H9 (cell line): ENCODE measurements around the gene KCNH2. TPM values are rescaled to one million over a fixed set of nuclear protein-coding genes. Genes with fewer than 3 reads are reported as not detected.
"Not testable (repeated sequence)": the region's sequence is repeated elsewhere in the genome, so short reads cannot be mapped to it uniquely, and the experiment has no call there.

Experiments used
- DNase-seq: peaks from one replicate; pipeline ENCODE4 v3.0.0-alpha.2; 2017
- H2AFZ ChIP-seq: one replicate; pipeline ENCODE4 v1.6.1; 2013; ENCODE audit warnings: mild to moderate bottlenecking, low read length, control low read depth, moderate library complexity
- H2AK5ac ChIP-seq: 2 replicates; pipeline ENCODE4 v1.6.1; 2013; ENCODE audit warnings: low read length, control low read depth, mixed read lengths; ENCODE audit not compliant: insufficient read length
- H2BK120ac ChIP-seq: one replicate; pipeline ENCODE4 v1.6.1; 2013; ENCODE audit warnings: low read depth, mild to moderate bottlenecking, low read length, control low read depth, inconsistent platforms; ENCODE audit not compliant: poor library complexity, severe bottlenecking
- H2BK12ac ChIP-seq: 2 replicates; pipeline ENCODE4 v1.6.1; 2013; ENCODE audit warnings: low read length, control low read depth, mixed read lengths, low read depth; ENCODE audit not compliant: insufficient read length
- H2BK15ac ChIP-seq: 2 replicates; pipeline ENCODE4 v1.6.1; 2013; ENCODE audit warnings: low read depth, low read length, control low read depth
- H2BK20ac ChIP-seq: one replicate; pipeline ENCODE4 v1.6.1; 2013; ENCODE audit warnings: low read depth, mild to moderate bottlenecking, low read length, control low read depth, inconsistent platforms; ENCODE audit not compliant: poor library complexity, severe bottlenecking
- H2BK5ac ChIP-seq: 2 replicates; pipeline ENCODE4 v1.6.1; 2013; ENCODE audit warnings: low read length, control low read depth, mixed read lengths; ENCODE audit not compliant: insufficient read length
- H3K14ac ChIP-seq: 2 replicates; pipeline ENCODE4 v1.6.1; 2013; ENCODE audit warnings: low read length, control low read depth; ENCODE audit not compliant: insufficient read depth
- H3K18ac ChIP-seq: 2 replicates; pipeline ENCODE4 v1.6.1; 2013; ENCODE audit warnings: low read depth, mild to moderate bottlenecking, mixed read lengths, low read length, control low read depth; ENCODE audit not compliant: insufficient read length
- H3K23ac ChIP-seq: 2 replicates; pipeline ENCODE4 v1.6.1; 2013; ENCODE audit warnings: low read length, control low read depth, mixed read lengths, low read depth; ENCODE audit not compliant: insufficient read length
- H3K23me2 ChIP-seq: 2 replicates; pipeline ENCODE4 v1.6.1; 2013; ENCODE audit warnings: low read depth, mild to moderate bottlenecking, mixed read lengths, low read length, control low read depth; ENCODE audit not compliant: insufficient read length, poor library complexity, severe bottlenecking
- H3K27ac ChIP-seq: 2 replicates; pipeline ENCODE4 v1.5.1; 2013; ENCODE audit warnings: low read length, control low read depth, mixed read lengths, low read depth; ENCODE audit not compliant: insufficient read length
- H3K27me3 ChIP-seq: 2 replicates; pipeline ENCODE4 v1.6.1; 2013; ENCODE audit warnings: low read length, control low read depth, inconsistent platforms; ENCODE audit not compliant: insufficient read depth
- H3K4ac ChIP-seq: 2 replicates; pipeline ENCODE4 v1.6.1; 2013; ENCODE audit warnings: low read depth, mild to moderate bottlenecking, control low read depth, inconsistent platforms, low read length, moderate library complexity
- H3K4me1 ChIP-seq: 2 replicates; pipeline ENCODE4 v1.6.1; 2013; ENCODE audit warnings: low read length, control low read depth, inconsistent platforms; ENCODE audit not compliant: insufficient read depth
- H3K4me2 ChIP-seq: 2 replicates; pipeline ENCODE4 v1.6.1; 2013; ENCODE audit warnings: low read length, control low read depth, mixed read lengths; ENCODE audit not compliant: insufficient read length, insufficient read depth
- H3K56ac ChIP-seq: 2 replicates; pipeline ENCODE4 v1.6.1; 2013; ENCODE audit warnings: low read depth, mild to moderate bottlenecking, mixed read lengths, low read length, control low read depth; ENCODE audit not compliant: insufficient read length
- H3K79me1 ChIP-seq: 2 replicates; pipeline ENCODE4 v1.6.1; 2013; ENCODE audit warnings: low read depth, mild to moderate bottlenecking, moderate library complexity, low read length, control low read depth, inconsistent platforms; ENCODE audit not compliant: insufficient read depth, poor library complexity, severe bottlenecking
- H3K79me2 ChIP-seq: 2 replicates; pipeline ENCODE4 v1.6.1; 2013; ENCODE audit warnings: low read length, control low read depth, inconsistent platforms; ENCODE audit not compliant: insufficient read depth
- H3K9ac ChIP-seq: 2 replicates; pipeline ENCODE4 v1.6.1; 2013; ENCODE audit warnings: low read length, control low read depth, mixed read lengths; ENCODE audit not compliant: insufficient read length; ENCODE audit errors: extremely low read depth
- H3K9me3 ChIP-seq: one replicate; pipeline ENCODE4 v1.6.1; 2013; ENCODE audit warnings: low read depth, low read length, inconsistent platforms; ENCODE audit not compliant: control insufficient read depth
- H3T11ph ChIP-seq: one replicate; pipeline ENCODE4 v1.6.1; 2013; ENCODE audit warnings: mild to moderate bottlenecking, low read length, control low read depth, inconsistent platforms
- H4K20me1 ChIP-seq: one replicate; pipeline ENCODE4 v1.6.1; 2013; ENCODE audit not compliant: control insufficient read depth, insufficient read length, insufficient read depth
- H4K5ac ChIP-seq: 2 replicates; pipeline ENCODE4 v1.6.1; 2013; ENCODE audit warnings: low read depth, mild to moderate bottlenecking, mixed read lengths, low read length, control low read depth; ENCODE audit not compliant: insufficient read length
- H4K8ac ChIP-seq: replicated peaks from 2 replicates; pipeline ENCODE4 v1.6.1; 2013; ENCODE audit warnings: low read length, control low read depth, mixed read lengths, low read depth; ENCODE audit not compliant: insufficient read length
- H4K91ac ChIP-seq: 2 replicates; pipeline ENCODE4 v1.6.1; 2013; ENCODE audit warnings: low read depth, mild to moderate bottlenecking, moderate library complexity, mixed read lengths, low read length, control low read depth; ENCODE audit not compliant: insufficient read length
- H3K27ac Mint-ChIP-seq, 3 experiments: 2 replicates in 2 of 3; 3 replicates in 1 of 3; pipeline ENCODE4 v1.8.0; 2020 to 2021; ENCODE audit warnings: mixed read lengths in 3 of 3, mild to moderate bottlenecking in 1 of 3, moderate library complexity in 1 of 3
- H3K27me3 Mint-ChIP-seq: 2 replicates; pipeline ENCODE4 v1.8.0; 2021; ENCODE audit warnings: low read depth, mild to moderate bottlenecking, moderate library complexity, mixed read lengths
- H3K36me3 Mint-ChIP-seq, 3 experiments: 2 replicates in 2 of 3; 3 replicates in 1 of 3; pipeline ENCODE4 v1.8.0; 2020 to 2021; ENCODE audit warnings: low read depth in 3 of 3, mixed read lengths in 3 of 3; ENCODE audit not compliant: insufficient read depth in 1 of 3
- H3K4me1 Mint-ChIP-seq, 2 experiments: 2 replicates each; pipeline ENCODE4 v1.8.0; 2020; ENCODE audit warnings: mixed read lengths in 2 of 2
- H3K4me3 Mint-ChIP-seq, 2 experiments: 2 replicates in 1 of 2; 3 replicates in 1 of 2; pipeline ENCODE4 v1.8.0; 2020 to 2021; ENCODE audit warnings: mild to moderate bottlenecking in 2 of 2, mixed read lengths in 2 of 2, moderate library complexity in 1 of 2
- H3K9me3 Mint-ChIP-seq, 2 experiments: 2 replicates in 1 of 2; 3 replicates in 1 of 2; pipeline ENCODE4 v1.8.0; 2020; ENCODE audit warnings: mild to moderate bottlenecking in 2 of 2, mixed read lengths in 2 of 2, moderate library complexity in 1 of 2
- CTCF ChIP-seq: fragments of 200-600 bp; sonication (generic); conservative IDR thresholded peaks from 3 replicates; pipeline ENCODE4 v1.8.0; 2021; ENCODE audit warnings: antibody characterized with exemption, mild to moderate bottlenecking
- WGBS: extraction: QIAGEN DNeasy Blood & Tissue Kit; methylation state at CpG from one replicate; pipeline ENCODE4 v1.1.7; 2013; ENCODE audit warnings: missing lambda C conversion rate, low lambda C conversion rate, mixed read lengths; ENCODE audit not compliant: insufficient read length; ENCODE audit errors: extremely low coverage; 5-methylcytosine and 5-hydroxymethylcytosine counted together
- long read RNA-seq: library from polyadenylated mRNA; unstranded; transcript quantifications from one replicate; pipeline ENCODE4 v2.0.0, GENCODE V29; 2020
- total RNA-seq: library from RNA; stranded (reverse); gene quantifications from 2 replicates; pipeline ENCODE4 v1.2.1, GENCODE V29; 2021

KCNH2 gene
- total RNA-seq = 4.3 and 4.5 TPM in 2 replicates
- long read RNA-seq, partial matches to known transcripts = 2 of 3 reads
- long read RNA-seq, other reads (novel, unspliced or antisense) = 0 of 3 reads

- H3K79me1 ChIP-seq = no peaks in the 10 kb centered on the region
- peaks cover 0 to under 1% (median 0%) of the 10 kb centered on the region in 3 experiments; a peak in 1 of 7 replicates for H3K36me3 Mint-ChIP-seq
- H4K8ac ChIP-seq = no peak within 1 kb of the TSS
- peaks cover 79% of the 10 kb centered on the region for H3K27me3 Mint-ChIP-seq
- no peak within 1 kb of the TSS for H4K5ac ChIP-seq
- peak within 1 kb of the TSS in 2 of 3 experiments; percentile 65; a peak in 3 of 7 replicates for H3K27ac Mint-ChIP-seq
- no peak within 1 kb of the TSS for H3K27ac ChIP-seq
- no peaks in the 10 kb centered on the region; a peak in 2 of 5 replicates for H3K9me3 Mint-ChIP-seq
- no peak within 1 kb of the TSS for H3K23ac ChIP-seq
- no CpG with 5 or more reads among the region's 81 CpGs for WGBS
- H4K20me1 ChIP-seq = no peaks in the 10 kb centered on the region
- H3K27me3 ChIP-seq = peaks cover 7% of the 10 kb centered on the region; the same call in 1 of the 2 replicates
- peaks cover 5% of the 10 kb centered on the region; the same call in 1 of the 2 replicates for H3K4me1 ChIP-seq
- no peak within 1 kb of the TSS for H2BK12ac ChIP-seq
- no peak within 1 kb of the TSS for H2BK5ac ChIP-seq
- no peak within 1 kb of the TSS for H3K56ac ChIP-seq
- no peak within 1 kb of the TSS for H2BK15ac ChIP-seq
- no peak within 1 kb of the TSS for H4K91ac ChIP-seq
- no peaks in the 10 kb centered on the region for H3K79me2 ChIP-seq
- no peaks in the 10 kb centered on the region for H3K9me3 ChIP-seq
- H3K4me3 Mint-ChIP-seq = peak within 1 kb of the TSS; percentile 66 to 91
- no peak within 1 kb of the TSS for H2AK5ac ChIP-seq
- no peak within 1 kb of the TSS for H3K9ac ChIP-seq
- TF ChIP-seq CTCF = no peak
- no peak within 1 kb of the TSS for H3T11ph ChIP-seq
- H2BK20ac ChIP-seq = no peak within 1 kb of the TSS
- no peak within 1 kb of the TSS for H2BK120ac ChIP-seq
- H3K14ac ChIP-seq = no peak within 1 kb of the TSS
- peaks cover 19% of the 10 kb centered on the region for H3K23me2 ChIP-seq
- H3K4ac ChIP-seq = no peak within 1 kb of the TSS
- DNase-seq = peak; percentile 88
- H3K18ac ChIP-seq = no peak within 1 kb of the TSS
- peaks cover 45 to 58% of the 10 kb centered on the region in 2 experiments for H3K4me1 Mint-ChIP-seq
- no peak within 1 kb of the TSS for H2AFZ ChIP-seq
- peak within 1 kb of the TSS; percentile 63 for H3K4me2 ChIP-seq
Measured at GRCh38 chr7:150978126-150978789, at the start of gene KCNH2. KCNH2 (minus strand) TSS chr7:150978321; CDS start chr7:150977913, 408 bp downstream.

GRCh38 chr7:151027728-151028130 is 49.6 kb upstream of the KCNH2 start:
- H3K79me2 ChIP-seq, H3T11ph ChIP-seq, H3K27me3 ChIP-seq, H2AFZ ChIP-seq, H3K9ac ChIP-seq, H4K8ac ChIP-seq, DNase-seq, H3K9me3 ChIP-seq, H4K20me1 ChIP-seq, H3K4ac ChIP-seq, H2BK5ac ChIP-seq, H3K56ac ChIP-seq, H2AK5ac ChIP-seq, H3K23me2 ChIP-seq, H3K23ac ChIP-seq, H2BK120ac ChIP-seq, H2BK12ac ChIP-seq, H3K4me1 ChIP-seq, H3K9me3 Mint-ChIP-seq, H3K27ac ChIP-seq, H2BK15ac ChIP-seq, H3K36me3 Mint-ChIP-seq, H4K91ac ChIP-seq, H2BK20ac ChIP-seq, H3K79me1 ChIP-seq, H4K5ac ChIP-seq, H3K14ac ChIP-seq: not testable (repeated sequence)
- peak overlapping the region; percentile 59 for H3K4me2 ChIP-seq
- Mint-ChIP-seq H3K4me3 (peak overlapping the region; percentile 87 to 90), H3K27ac (peak overlapping the region; percentile 82 to 98 (median 96); a peak in 5 of 7 replicates), H3K4me1 (peaks cover 22 to 34% of the 10 kb centered on the region in 2 experiments), H3K27me3 (peaks cover 31% of the 10 kb centered on the region)
- WGBS = no CpG with 5 or more reads among the region's 16 CpGs
- peak overlapping the region; percentile 16 for H3K18ac ChIP-seq
